Activated CD4-positive, alpha-beta T cell treated with anti-CD3 and anti-CD28 coated beads for 36 hours (primary cell): ENCODE results near the gene DCC. TPM values are rescaled to one million over a fixed set of nuclear protein-coding genes. Genes with fewer than 3 reads are reported as not detected.

ENCODE experiments used
- ATAC-seq: fragments of 200-7000 bp; cut with Tn5 transposase; one replicate; pipeline ENCODE4 v1.10.0; 2021; ENCODE audit warnings: mild to moderate bottlenecking, moderate library complexity
- CTCF ChIA-PET: fragments of 350-600 bp; sonication (Branson Sonifier 250); formaldehyde crosslinking; loops from one replicate; lab custom pipeline; 2021; ENCODE audit warnings: antibody characterized with exemption; lab: Charles Lee
- POLR2A ChIA-PET: fragments of 350-600 bp; sonication (Branson Sonifier 250); formaldehyde crosslinking; loops from one replicate; lab custom pipeline; 2021; ENCODE audit warnings: antibody characterized with exemption, inconsistent platforms; lab: Charles Lee
- DNase-seq: peaks from one replicate; pipeline ENCODE4 v3.0.0-alpha.2; 2020
- H3K27ac Mint-ChIP-seq: one replicate; pipeline ENCODE4 v1.8.0; 2021; ENCODE audit warnings: mixed read lengths
- H3K27me3 Mint-ChIP-seq: one replicate; pipeline ENCODE4 v1.8.0; 2021; ENCODE audit warnings: mixed read lengths
- H3K36me3 Mint-ChIP-seq: one replicate; pipeline ENCODE4 v1.8.0; 2021; ENCODE audit warnings: low read depth, mixed read lengths
- H3K4me1 Mint-ChIP-seq: one replicate; pipeline ENCODE4 v1.8.0; 2021; ENCODE audit warnings: mixed read lengths
- H3K4me3 Mint-ChIP-seq: one replicate; pipeline ENCODE4 v1.8.0; 2021; ENCODE audit warnings: mild to moderate bottlenecking, moderate library complexity, mixed read lengths
- H3K9me3 Mint-ChIP-seq: one replicate; pipeline ENCODE4 v1.8.0; 2021; ENCODE audit warnings: low read depth, mixed read lengths
- intact Hi-C, 2 experiments: fragments of 100-400 bp; cut with DNase I in 1 of 2; cut with micrococcal nuclease in 1 of 2; formaldehyde crosslinking; loops; one replicate each; pipeline versions ENCODE4 v1.14.2 to v1.15.1; 2022 to 2024; cut with DNase I, micrococcal nuclease
- total RNA-seq, 2 experiments: library from RNA; stranded (reverse); gene quantifications; one replicate each; pipeline ENCODE4 v1.2.3, GENCODE V29; 2021

Gene DCC
- total RNA-seq, 2 experiments from 2014 or later, result not detected

DNA sequence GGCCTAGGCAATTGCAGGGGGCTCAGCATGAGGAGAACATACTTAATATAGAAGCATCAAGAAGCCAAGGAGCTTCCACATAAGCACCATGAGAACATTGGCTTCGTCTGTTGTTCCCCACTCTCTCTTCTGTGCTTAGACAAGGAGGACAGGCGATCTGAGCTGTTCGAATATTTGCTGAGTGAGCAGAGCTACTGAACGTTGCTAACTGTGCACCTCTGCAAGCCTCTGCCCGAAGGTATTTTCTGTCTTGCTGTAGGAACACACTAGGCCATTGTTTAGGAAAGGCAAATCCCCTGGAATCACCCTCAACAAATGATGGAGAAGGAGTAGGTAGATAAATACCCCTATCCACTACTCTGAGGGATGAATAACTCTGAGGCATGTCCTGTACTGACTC lies 813.8 kb downstream of the DCC start:
- CTCF ChIA-PET, result no interaction called here
- no peak overlapping the region for H3K27ac Mint-ChIP-seq
- H3K36me3 Mint-ChIP-seq, result no peaks in the 10 kb centered on the region
- H3K4me1 Mint-ChIP-seq, result no peaks in the 10 kb centered on the region
- DNase-seq (no peak), ATAC-seq (no peak)
- H3K4me3 Mint-ChIP-seq, result no peak overlapping the region
- POLR2A ChIA-PET, result no interaction called here
- H3K27me3 Mint-ChIP-seq, result no peaks in the 10 kb centered on the region
- H3K9me3 Mint-ChIP-seq, result peaks cover 4% of the 10 kb centered on the region
- intact Hi-C loops, result loop anchor here in 1 of 2 experiments (10.0 kb wide), 1 partner anchor 1489 kb away; no protein-coding TSS in a partner anchor

DNA sequence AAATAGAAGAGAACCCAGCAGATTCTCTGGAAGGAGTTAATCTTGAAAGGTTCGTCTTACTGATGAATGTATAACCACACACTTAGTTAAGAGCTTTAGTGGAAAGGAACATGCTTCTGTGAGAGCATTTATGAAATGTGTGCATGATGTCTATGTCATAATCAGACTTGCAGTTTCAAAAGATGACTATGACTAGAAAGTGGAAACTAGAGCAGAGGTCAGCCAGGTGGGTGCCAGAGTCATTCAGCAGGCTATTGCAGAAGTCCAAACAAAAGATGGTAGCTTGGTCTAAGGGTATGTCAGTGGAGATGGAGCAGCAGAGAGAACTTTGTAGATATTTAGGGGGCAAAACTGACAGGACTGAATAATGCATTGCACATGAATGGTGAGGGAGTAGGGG lies 825.8 kb downstream of the DCC start:
- Mint-ChIP-seq H3K27ac (no peak overlapping the region), H3K36me3 (no peaks in the 10 kb centered on the region), H3K27me3 (no peaks in the 10 kb centered on the region), H3K9me3 (peaks cover 4% of the 10 kb centered on the region), H3K4me3 (no peak overlapping the region), H3K4me1 (no peaks in the 10 kb centered on the region)
- ATAC-seq, result no peak
- DNase-seq, result no peak
- intact Hi-C loops, result no loop called here
- ChIA-PET CTCF (no interaction called here), POLR2A (no interaction called here)

DNA sequence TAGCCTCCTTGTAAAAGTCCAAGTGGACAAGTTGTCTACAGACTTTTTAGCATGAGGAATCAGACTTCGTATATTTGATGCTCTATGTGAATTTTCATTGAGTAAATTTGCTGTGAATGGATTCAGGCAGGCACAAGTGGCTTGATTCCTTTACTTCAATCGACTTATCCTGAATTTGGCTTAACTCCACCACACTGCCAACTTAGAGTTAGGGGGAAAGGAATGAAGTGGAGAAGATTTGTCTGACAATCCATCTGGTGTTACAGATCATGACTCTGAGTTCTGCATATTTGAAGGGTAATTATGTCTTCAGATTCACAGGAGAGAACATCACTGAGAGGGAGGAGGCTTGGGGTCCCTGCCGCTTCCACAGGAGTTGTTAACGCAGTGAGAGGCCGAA lies 829.3 kb downstream of the DCC start:
- intact Hi-C loops, result no loop called here
- ChIA-PET POLR2A (no interaction called here), CTCF (no interaction called here)
- Mint-ChIP-seq H3K27me3 (no peaks in the 10 kb centered on the region), H3K27ac (no peak overlapping the region), H3K4me1 (no peaks in the 10 kb centered on the region), H3K9me3 (peaks cover 3% of the 10 kb centered on the region), H3K4me3 (no peak overlapping the region), H3K36me3 (no peaks in the 10 kb centered on the region)
- no peak for ATAC-seq
- DNase-seq, result no peak

DNA sequence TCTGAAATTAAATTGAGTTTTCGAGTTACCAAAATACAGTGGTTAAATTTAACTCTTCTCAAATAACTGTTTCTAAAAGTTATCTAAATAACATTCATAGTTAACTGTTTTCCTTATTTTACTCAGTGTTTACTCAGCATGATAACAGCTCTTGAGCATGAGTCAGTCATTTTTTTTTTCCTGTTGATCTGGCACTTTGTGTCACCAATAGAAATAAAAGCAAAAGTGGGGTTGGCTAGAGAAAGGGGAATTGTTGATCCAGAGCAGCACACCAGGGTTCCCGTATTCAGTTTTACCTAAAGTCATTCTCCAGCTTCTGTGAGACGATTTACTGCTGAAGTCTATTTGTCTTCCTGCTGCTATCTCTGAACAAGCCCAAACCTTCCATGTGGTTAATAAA lies 851.6 kb downstream of the DCC start:
- intact Hi-C loops, result no loop called here
- Mint-ChIP-seq H3K9me3 (no peaks in the 10 kb centered on the region), H3K36me3 (no peaks in the 10 kb centered on the region), H3K4me1 (no peaks in the 10 kb centered on the region), H3K27ac (no peak overlapping the region), H3K27me3 (no peaks in the 10 kb centered on the region), H3K4me3 (no peak overlapping the region)
- ChIA-PET POLR2A (no interaction called here), CTCF (no interaction called here)
- DNase-seq, result no peak
- no peak for ATAC-seq

DNA sequence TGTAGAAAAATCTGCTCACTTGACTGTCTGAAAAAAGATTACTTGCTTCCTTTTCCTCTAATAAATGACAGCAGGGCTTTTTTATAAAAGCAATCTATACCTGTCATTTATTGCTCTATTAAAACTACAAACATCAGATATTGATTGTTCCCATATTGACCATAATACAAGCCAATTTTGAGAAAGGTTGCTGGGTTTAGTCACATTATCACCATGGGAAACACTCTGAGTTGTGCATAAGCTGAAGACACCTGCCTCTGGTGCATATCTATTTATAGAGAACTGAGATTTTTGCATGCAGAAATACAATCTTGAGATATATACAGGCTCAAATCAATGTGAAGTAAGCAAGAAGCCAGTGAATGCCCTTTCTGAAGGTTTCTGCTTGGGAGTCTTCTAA lies 853.9 kb downstream of the DCC start:
- CTCF ChIA-PET, result no interaction called here

DNA sequence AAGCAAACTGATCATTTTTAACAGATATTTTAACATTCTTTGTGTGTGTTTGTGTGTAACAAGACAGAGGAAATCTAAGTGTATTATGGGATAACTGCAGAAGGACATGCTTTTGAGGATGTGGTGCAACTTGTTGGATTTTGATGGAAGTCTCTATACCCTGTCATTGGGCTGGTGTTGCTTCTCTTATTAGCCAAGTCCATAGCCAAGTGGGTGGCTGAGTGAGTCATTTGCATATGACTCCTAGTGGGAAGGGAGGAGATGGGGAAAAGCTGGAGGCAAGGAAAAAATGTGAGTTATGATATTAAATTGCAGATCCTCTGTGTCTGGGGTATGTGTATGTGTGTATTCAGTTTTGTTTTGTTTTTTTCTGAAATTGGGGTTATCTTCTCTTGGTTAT lies 879.9 kb downstream of the DCC start:
- CTCF ChIA-PET, result no interaction called here
- H3K4me1 Mint-ChIP-seq, result no peaks in the 10 kb centered on the region
- intact Hi-C loops, result no loop called here
- no peak overlapping the region for H3K27ac Mint-ChIP-seq
- DNase-seq (no peak), ATAC-seq (no peak)
- H3K27me3 Mint-ChIP-seq, result no peaks in the 10 kb centered on the region
- no peak overlapping the region for H3K4me3 Mint-ChIP-seq
- no peaks in the 10 kb centered on the region for H3K36me3 Mint-ChIP-seq
- H3K9me3 Mint-ChIP-seq, result peaks cover 5% of the 10 kb centered on the region
- POLR2A ChIA-PET, result no interaction called here

More for the DNA sequence above, 853.9 kb downstream of the DCC start:
- POLR2A ChIA-PET, result no interaction called here
- ATAC-seq, result no peak
- H3K36me3 Mint-ChIP-seq, result no peaks in the 10 kb centered on the region
- DNase-seq, result no peak
- H3K4me3 Mint-ChIP-seq, result no peak overlapping the region
- intact Hi-C loops, result no loop called here
- no peaks in the 10 kb centered on the region for H3K9me3 Mint-ChIP-seq
- H3K27ac Mint-ChIP-seq, result no peak overlapping the region
- H3K27me3 Mint-ChIP-seq, result no peaks in the 10 kb centered on the region
- H3K4me1 Mint-ChIP-seq, result no peaks in the 10 kb centered on the region

DNA sequence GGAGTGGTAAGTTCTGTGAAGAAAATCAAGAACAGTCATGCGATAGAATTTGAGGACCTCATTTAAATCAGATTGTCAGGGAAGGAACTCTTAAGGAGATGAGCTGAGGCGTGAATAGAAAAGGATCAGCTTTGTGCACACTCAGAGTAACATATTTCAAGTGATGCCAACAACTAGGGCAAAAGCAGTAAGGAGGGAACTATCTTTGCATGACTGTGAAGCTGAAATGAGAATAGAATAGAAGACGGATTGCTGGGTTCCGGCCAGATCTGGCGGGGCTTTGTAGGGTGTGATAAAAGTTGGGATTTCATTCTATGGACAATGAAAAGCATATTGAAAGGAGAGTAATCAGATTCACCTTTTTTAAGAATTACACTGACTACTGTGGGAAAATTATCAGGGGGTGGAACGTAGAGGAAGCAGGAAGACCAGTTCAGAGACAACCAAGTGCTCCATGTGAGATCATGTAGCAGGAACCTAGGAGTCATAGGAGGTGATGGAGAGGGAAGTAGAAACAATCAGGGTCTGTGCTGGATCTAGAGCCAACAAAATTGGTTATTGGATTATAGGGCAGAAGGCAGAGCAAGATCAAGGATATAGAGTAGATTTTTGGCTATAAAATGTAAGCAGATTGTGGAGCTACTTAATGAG lies 884.3 kb downstream of the DCC start:
- intact Hi-C loops, result no loop called here
- H3K27ac Mint-ChIP-seq, result no peak overlapping the region
- CTCF ChIA-PET, result no interaction called here

DNA sequence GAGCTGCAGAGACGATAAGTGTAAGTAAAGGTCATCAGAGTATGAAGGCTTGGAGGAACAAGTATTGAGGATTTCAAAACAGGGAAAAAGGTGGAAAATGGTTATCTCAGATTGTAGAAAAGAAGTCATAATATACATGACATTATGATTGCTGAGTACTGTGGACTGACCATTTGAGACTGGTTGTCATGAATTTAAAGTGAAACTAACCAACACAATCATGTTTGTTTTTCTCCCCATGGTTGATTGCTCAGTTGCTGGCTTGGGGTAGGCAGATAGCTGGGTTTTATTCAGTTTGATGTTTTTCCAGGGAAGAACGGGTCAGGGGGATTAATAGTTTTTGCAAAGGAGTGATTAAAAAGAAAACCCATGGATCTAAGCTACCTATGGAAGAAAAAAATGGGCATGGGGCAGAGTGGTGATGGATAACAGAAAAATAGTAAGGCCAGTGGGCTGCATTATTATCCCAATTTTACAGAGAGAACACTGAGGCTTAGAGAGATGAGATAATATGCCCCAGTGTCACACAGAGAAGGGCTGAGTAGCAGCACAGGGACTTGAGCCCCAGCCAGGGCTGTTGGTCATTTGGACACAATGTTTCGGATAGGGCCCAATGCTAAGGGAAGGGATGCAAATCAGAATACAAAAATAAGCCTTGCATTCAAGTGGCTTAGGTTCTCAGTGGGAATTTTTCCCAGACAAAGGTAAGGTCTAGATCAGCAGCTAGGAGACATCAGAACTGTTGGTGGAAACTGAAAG lies 885.7 kb downstream of the DCC start:
- DNase-seq (no peak), ATAC-seq (no peak)
- Mint-ChIP-seq H3K9me3 (no peaks in the 10 kb centered on the region), H3K27ac (no peak overlapping the region), H3K27me3 (no peaks in the 10 kb centered on the region), H3K4me3 (no peak overlapping the region), H3K36me3 (no peaks in the 10 kb centered on the region), H3K4me1 (no peaks in the 10 kb centered on the region)
- intact Hi-C loops, result no loop called here
- ChIA-PET POLR2A (no interaction called here), CTCF (no interaction called here)

More for the DNA sequence above, 884.3 kb downstream of the DCC start:
- no peak overlapping the region for H3K4me3 Mint-ChIP-seq
- DNase-seq (no peak), ATAC-seq (no peak)
- H3K9me3 Mint-ChIP-seq, result peaks cover 4% of the 10 kb centered on the region
- H3K27me3 Mint-ChIP-seq, result no peaks in the 10 kb centered on the region
- no peaks in the 10 kb centered on the region for H3K36me3 Mint-ChIP-seq
- no peaks in the 10 kb centered on the region for H3K4me1 Mint-ChIP-seq
- POLR2A ChIA-PET, result no interaction called here

DNA sequence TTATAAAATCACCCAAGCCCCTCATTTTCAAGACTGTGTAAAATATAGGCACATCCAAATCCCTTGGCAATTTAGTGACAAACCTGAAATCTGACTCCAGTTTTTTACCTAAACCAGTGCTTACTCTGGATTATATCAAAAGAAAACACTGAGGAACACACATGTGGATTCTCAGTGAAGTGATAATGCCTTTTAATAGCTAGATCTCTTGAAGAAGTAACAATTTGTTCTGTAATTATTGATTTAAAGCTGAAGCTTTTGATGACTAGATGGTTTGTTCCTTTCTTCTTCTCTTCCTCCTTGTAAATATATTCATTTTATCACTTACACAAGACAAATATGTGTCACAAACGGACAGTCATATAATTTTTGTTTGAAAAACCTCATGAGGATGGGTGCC lies 894.6 kb downstream of the DCC start:
- no peak overlapping the region for H3K4me3 Mint-ChIP-seq
- ATAC-seq (no peak), DNase-seq (no peak)
- peaks cover 3% of the 10 kb centered on the region for H3K9me3 Mint-ChIP-seq
- ChIA-PET POLR2A (no interaction called here), CTCF (no interaction called here)
- no peaks in the 10 kb centered on the region for H3K27me3 Mint-ChIP-seq
- H3K4me1 Mint-ChIP-seq, result no peaks in the 10 kb centered on the region
- H3K27ac Mint-ChIP-seq, result no peak overlapping the region
- no peaks in the 10 kb centered on the region for H3K36me3 Mint-ChIP-seq
- intact Hi-C loops, result no loop called here

DNA sequence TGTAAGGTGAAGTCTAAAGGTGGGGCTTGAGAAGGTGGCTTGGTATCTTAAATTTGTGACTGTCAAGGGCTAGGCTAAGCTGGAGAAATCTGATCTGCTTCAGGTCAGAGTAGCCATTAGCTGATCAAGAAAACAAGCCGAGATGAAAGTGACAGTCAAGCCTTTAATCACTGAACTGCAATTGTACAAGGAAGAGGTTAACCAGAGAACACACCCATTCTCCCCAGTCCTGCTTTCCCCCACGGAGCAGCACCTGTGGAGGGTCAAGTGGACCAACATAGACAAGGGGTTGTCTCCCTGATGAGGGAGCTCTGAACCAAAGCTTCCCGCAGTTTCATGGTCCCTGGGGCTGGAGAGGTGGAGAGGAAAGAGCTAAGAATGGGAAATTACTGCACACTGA lies 901.2 kb downstream of the DCC start:
- Mint-ChIP-seq H3K27me3 (no peaks in the 10 kb centered on the region), H3K9me3 (peaks cover 3% of the 10 kb centered on the region), H3K4me1 (no peaks in the 10 kb centered on the region), H3K36me3 (no peaks in the 10 kb centered on the region), H3K4me3 (no peak overlapping the region), H3K27ac (no peak overlapping the region)
- intact Hi-C loops, result no loop called here
- ChIA-PET POLR2A (no interaction called here), CTCF (no interaction called here)
- ATAC-seq, result no peak
- no peak for DNase-seq

DNA sequence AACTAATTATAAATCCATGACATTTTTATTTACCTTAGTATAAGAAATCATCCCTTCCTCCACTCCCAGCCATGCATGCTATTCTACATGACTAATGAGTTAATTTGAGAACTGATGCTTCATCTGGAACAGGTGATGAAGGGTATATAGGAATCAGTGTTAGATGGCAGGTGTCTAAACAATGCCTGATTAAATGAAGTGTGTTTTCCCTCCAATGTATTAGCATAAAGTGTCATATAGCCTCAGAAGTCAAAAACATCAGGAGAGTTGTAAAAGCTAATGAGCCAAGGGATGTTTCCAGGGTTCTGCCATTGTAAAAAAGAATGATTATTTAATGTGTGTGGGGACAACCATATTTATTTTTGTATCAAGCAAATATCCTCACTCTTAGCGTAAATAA lies 913.8 kb downstream of the DCC start:
- H3K9me3 Mint-ChIP-seq, result peaks cover 8% of the 10 kb centered on the region
- ATAC-seq, result no peak
- ChIA-PET CTCF (no interaction called here), POLR2A (no interaction called here)
- no peaks in the 10 kb centered on the region for H3K4me1 Mint-ChIP-seq
- H3K36me3 Mint-ChIP-seq, result no peaks in the 10 kb centered on the region
- no peak overlapping the region for H3K27ac Mint-ChIP-seq
- intact Hi-C loops, result no loop called here
- no peak overlapping the region for H3K4me3 Mint-ChIP-seq
- DNase-seq, result no peak
- no peaks in the 10 kb centered on the region for H3K27me3 Mint-ChIP-seq

DNA sequence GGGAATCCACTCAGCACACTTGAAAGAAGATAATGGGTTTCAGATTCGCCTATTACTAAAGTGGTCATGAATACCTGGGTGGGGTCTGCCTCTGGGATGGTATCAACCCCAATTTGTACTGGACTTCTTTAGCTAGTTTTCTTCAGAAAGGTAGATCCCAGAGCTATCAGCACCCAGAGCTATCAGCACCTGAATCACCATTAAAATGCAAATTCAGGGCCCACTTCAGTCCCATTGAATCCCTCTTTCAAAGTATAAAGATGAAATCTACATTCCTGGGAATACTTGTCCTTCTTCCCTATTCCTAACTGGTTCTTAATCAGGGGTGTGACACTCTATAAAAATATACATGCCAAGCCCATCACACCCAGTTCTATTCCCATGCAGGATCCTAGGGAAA lies 914.3 kb downstream of the DCC start:
- ChIA-PET CTCF (no interaction called here), POLR2A (interaction anchor here (0.6 kb wide), 1 partner anchor 8 kb away, joined by 4 read pairs; no protein-coding TSS in a partner anchor)
- Mint-ChIP-seq H3K4me3 (no peak overlapping the region), H3K4me1 (no peaks in the 10 kb centered on the region), H3K36me3 (no peaks in the 10 kb centered on the region), H3K27ac (no peak overlapping the region), H3K9me3 (peaks cover 8% of the 10 kb centered on the region), H3K27me3 (no peaks in the 10 kb centered on the region)
- DNase-seq, result no peak
- ATAC-seq, result no peak
- intact Hi-C loops, result no loop called here
